Sciatic nerve (tissue), 2 donors: ENCODE results near the gene OR6X1. TPM values are rescaled to one million over a fixed set of nuclear protein-coding genes. Genes with fewer than 3 reads are reported as not detected.

Source experiments
- ATAC-seq: fragments of 200-7000 bp; cut with Tn5 transposase; one replicate; pipeline ENCODE4 v1.9.1; 2020; ENCODE audit warnings: mild to moderate bottlenecking, moderate library complexity
- DNase-seq: peaks from one replicate; pipeline ENCODE4 v3.0.0-alpha.2; 2020; ENCODE audit warnings: low spot score
- intact Hi-C: fragments of 100-400 bp; cut with DNase I; formaldehyde crosslinking; loops from one replicate; pipeline ENCODE4 v1.14.2; 2022
- total RNA-seq: library from RNA; stranded (reverse); fragmentation: NEBNext Ultra II Directional; extraction: Animal tissue kit (Norgen Biotek cat#: 25700); gene quantifications from one replicate; pipeline ENCODE4 v1.2.1, GENCODE V29; 2021
- donor health status: DM: no; HTN: no; CAD: no.
- donor health status: DM: no; HTN: no; CAD: no.

Gene OR6X1
- total RNA-seq, 1 donor from 2014 or later: not detected

GRCh38 chr11:123707606-123708205 is 46.6 kb downstream of the OR6X1 start:
- DNase-seq (no peak), ATAC-seq (no peak)
- intact Hi-C loops: loop anchor here (5.0 kb wide), 1 partner anchor 125 kb away; no protein-coding TSS in a partner anchor

GRCh38 chr11:123707206-123707605 is 47.1 kb downstream of the OR6X1 start:
- DNase-seq: no peak
- no peak for ATAC-seq
- intact Hi-C loops: loop anchor here (5.0 kb wide), 1 partner anchor 125 kb away; no protein-coding TSS in a partner anchor

GRCh38 chr11:123704341-123704740 is 50.0 kb downstream of the OR6X1 start:
- intact Hi-C loops: no loop called here
- no peak for DNase-seq
- ATAC-seq: no peak

Other genes with a start within 250 kb of the OR6X1 start
- 1.2 TPM for gene SCN3B, start 99.9 kb downstream of the OR6X1 start, total RNA-seq
- gene ZNF202, start 12.9 kb downstream of the OR6X1 start, total RNA-seq: 10.7 TPM
- gene OR6M1, start 51.8 kb upstream of the OR6X1 start, total RNA-seq: not detected
- not detected for gene TMEM225, start 131.2 kb upstream of the OR6X1 start, total RNA-seq
- gene OR8D4, start 147.6 kb upstream of the OR6X1 start, total RNA-seq: not detected
- not detected for gene OR4D5, start 185.1 kb upstream of the OR6X1 start, total RNA-seq
- not detected for gene OR6T1, start 189.3 kb upstream of the OR6X1 start, total RNA-seq
- not detected for gene OR10S1, start 223.3 kb upstream of the OR6X1 start, total RNA-seq
- not detected for gene OR10G6, start 240.6 kb upstream of the OR6X1 start, total RNA-seq